Amniotic epithelial cell (primary cell): Measurements from ENCODE around the gene SULT1A2.
"Not testable (repeated sequence)": the region's sequence is repeated elsewhere in the genome, so short reads cannot be mapped to it uniquely, and the experiment has no call there.

ENCODE experiments used
- DNase-seq: peaks from one replicate; pipeline ENCODE4 v3.0.0-alpha.2; 2010; ENCODE audit warnings: low read depth

Gene SULT1A2

DNA sequence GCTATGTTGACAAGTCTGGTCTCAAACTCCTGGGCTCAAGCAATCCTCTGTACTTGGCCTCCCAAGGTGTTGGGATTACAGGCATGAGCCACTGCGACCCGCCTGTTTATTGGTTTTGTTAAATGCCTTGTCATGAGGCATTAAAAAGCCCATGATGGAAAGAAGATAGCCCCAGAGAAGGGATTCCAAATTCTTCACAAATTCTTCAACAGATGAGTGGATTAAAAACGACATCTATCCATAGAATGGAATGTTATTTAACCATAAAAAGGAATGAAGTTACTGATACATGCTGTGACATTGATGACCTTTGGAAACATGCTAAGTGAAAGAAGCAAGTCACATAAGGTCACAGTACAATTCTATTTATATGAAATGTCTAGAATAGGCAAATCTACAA lies 38.4 kb downstream of the SULT1A2 start:
- no peak for DNase-seq

DNA sequence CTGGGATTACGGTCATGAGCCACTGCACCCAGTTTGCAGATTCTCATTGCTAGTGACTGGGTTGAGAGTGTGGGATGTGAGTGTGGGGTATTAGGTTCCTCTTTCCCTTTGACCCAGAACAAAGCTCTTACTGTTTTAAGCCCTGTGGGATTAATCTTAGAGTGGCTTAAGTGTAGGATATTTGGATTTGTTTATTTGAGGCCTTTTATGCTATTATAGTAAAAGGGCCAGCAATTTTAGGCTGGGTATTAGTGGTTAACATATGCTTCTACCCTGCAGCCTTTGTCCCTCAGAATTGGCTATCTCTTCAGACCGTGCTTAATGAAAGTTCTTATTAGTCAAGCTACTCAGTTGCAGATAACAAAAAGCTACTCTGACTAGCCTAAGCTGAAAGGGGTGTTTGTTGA lies 39.9 kb downstream of the SULT1A2 start:
- DNase-seq = no peak

DNA sequence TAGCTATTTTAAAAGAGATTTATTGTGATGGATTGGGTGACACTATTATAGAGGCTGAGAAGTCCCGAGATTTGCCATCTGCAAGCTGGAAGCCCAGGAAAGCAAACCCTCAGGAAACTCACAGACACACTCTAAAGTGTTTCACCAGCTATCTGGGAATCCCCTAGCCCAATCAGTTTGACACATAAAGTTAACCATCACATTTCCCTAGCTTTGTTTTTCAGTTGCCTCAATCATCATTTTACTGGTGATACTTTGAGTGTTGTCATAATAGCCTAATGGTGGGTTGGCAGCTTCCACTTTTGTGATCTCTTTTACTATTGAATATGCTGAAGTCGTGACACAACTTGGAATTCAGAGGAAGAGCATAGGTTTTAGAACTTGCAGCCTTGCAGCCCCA lies 41.3 kb downstream of the SULT1A2 start:
- no peak for DNase-seq

GRCh38 chr16:28554634-28555423 lies 42.0 kb downstream of the SULT1A2 start:
- DNase-seq = no peak

- peak; percentile 85 for DNase-seq
Measured at GRCh38 chr16:28553776-28554633, 42.8 kb downstream of the SULT1A2 start, which contains the start of gene SGF29. Gene SGF29 (plus strand): TSS chr16:28553920. CDS start chr16:28581070, 27,150 bp downstream.

DNA sequence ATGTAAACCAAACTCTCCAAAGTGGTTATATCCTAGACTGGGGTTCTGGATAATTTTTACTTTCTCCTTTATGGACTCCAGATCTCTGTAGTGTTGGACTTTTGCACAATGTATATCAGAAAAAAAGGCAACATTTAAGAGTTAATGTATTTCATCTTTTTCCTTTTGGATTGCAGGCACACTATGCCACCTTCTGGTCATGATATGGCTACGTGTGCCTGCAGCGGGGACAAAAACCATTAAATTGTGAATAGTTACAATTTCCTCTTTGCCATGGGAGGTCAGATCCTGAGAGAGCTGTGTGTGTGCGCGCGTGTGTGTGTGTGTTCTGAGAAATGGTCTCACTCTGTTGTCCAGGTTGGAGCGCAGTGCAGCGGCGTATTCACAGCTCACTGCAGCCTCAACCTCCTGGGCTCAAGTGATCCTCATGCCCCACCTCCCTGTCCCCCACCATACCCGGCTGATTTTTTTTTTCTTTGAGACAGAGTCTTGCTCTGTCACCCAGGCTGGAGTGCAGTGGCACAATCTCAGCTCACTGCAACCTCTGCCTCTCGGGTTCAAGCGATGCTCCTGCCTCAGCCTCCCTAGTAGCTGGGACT lies 47.5 kb downstream of the SULT1A2 start:
- DNase-seq = peak; percentile 27

- no peak for DNase-seq
Measured at GRCh38 chr16:28548306-28548802, 48.5 kb downstream of the SULT1A2 start.

DNA sequence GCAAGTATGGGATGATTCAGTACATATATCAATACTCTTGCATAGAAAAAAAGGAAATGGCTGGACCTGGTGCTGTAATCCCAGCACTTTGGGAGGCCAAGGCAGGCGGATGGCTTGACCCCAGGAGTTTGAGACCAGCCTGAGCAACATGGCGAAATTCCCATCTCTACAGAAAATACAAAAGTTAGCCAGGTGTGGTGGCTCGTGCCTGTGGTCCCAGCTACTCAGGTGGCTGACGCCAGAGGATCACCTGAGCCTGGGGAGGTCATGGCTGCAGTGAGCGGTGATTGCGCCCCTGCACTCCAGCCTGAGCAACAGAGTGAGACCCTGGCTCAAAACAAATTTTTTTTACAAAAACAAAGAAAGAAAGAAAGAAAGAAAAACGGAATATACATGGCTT lies 50.2 kb downstream of the SULT1A2 start:
- no peak for DNase-seq

DNA sequence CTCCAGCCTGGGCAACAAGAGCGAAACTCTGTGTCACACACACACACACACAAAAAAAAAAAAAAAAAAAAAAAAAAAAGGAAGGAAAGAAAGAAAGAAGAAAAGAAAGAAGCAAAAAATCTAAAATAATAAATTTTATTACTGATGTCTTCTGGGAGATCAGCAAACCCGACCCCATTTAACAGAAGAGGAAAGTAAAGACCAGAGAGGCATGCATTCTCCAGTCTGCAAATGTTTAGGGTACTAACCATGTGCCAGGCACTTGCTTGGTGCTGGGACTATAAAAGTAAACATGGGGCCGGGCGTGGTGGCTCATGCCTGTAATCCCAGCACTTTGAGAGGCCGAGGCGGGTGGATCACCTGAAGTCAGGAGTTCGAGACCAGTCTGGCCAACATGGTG lies 50.9 kb downstream of the SULT1A2 start:
- not testable (repeated sequence) for DNase-seq

DNA sequence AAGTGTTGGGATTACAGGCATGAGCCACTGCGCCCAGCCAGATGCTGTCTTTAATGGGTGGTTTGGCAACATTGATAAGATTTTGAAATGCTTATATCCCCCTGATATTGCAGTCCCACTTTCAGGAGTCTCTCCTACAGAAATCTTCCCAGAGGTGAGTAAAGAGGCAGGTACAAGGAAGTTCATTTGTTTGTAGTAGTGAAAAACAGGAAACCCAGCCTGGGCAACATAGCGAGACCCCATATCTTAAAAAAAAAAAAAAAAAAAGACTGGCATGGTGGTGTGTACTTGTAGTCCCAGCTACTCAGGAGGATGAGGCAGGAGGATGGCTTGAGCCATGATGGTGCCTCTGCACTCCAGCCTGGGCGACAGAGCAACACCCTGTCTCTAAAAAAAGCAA lies 51.9 kb downstream of the SULT1A2 start:
- no peak for DNase-seq

DNA sequence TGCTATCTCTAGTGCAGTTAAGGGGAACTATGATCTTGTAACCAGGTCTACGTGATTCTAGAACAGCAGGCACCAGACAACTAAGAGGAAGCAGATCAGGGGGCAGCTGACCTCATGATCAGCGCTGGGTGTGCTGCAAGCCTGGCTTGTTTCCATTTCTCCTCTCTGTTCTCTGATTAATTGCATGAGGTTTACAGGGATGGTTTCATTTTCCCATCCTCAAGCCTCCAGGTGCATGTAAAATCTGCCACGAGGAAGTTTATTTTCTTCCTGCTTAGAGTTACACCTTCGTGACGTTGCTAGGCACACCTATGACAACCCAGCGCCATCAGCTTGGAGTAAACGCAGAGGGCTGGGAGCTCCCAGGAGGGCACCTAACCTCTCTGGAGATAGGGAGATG lies 53.8 kb downstream of the SULT1A2 start:
- peak; percentile 56 for DNase-seq

GRCh38 chr16:28542646-28543045 lies 54.2 kb downstream of the SULT1A2 start:
- no peak for DNase-seq
